ENCODE data around the gene NOLC1. TPM values are rescaled to one million over a fixed set of nuclear protein-coding genes. Genes with fewer than 3 reads are reported as not detected.

NOLC1 gene
- total and polyA plus RNA-seq, 2 of the 13 experiments (the other 11 are each of a cell fraction or from before 2014, with no cell fraction given), result 50.6 to 81.0 TPM

GRCh38 chr10:102132563-102133372, 19.4 kb upstream of the NOLC1 start, which contains the start of gene PPRC1 (continued):
- TF ChIP-seq RBFOX2 (IDR thresholded peaks at IDR 0.05; ENCODE audit: low read depth, low read length) (peak; percentile 95), RAD51 (IDR thresholded peaks at IDR 0.05; ENCODE audit: borderline replicate concordance) (no peak), ZMAT3 (CRISPR knock-in tag; conservative IDR thresholded peaks at IDR 0.05) (peak; percentile 26; the same call in 1 of the 2 replicates), CREB1 (IDR thresholded peaks at IDR 0.05) (peak; percentile 65), CREB1 (CRISPR knock-in tag; IDR thresholded peaks at IDR 0.05) (peak; percentile 94), ZNF280D (CRISPR knock-in tag; IDR thresholded peaks at IDR 0.05) (peak; percentile 17; the same call in 1 of the 2 replicates), PBX2 (CRISPR knock-in tag; IDR thresholded peaks at IDR 0.05) (no peak), SMAD9 (CRISPR knock-in tag; IDR thresholded peaks at IDR 0.05) (no peak), ZNF274 (CRISPR knock-in tag; IDR thresholded peaks at IDR 0.05) (peak; percentile 35; the same call in 1 of the 2 replicates), POLR2AphosphoS5 (IDR thresholded peaks at IDR 0.05; ENCODE audit: low read depth, low read length) (peak; percentile 85), ZNF576 (CRISPR knock-in tag; IDR thresholded peaks at IDR 0.05) (no peak), MTA3 (CRISPR knock-in tag; IDR thresholded peaks at IDR 0.05) (no peak), ZNF224 (CRISPR knock-in tag; IDR thresholded peaks at IDR 0.05) (no peak), RXRA (CRISPR knock-in tag; IDR thresholded peaks at IDR 0.05) (peak; percentile 82), TSC22D2 (CRISPR knock-in tag; IDR thresholded peaks at IDR 0.05; ENCODE audit: borderline replicate concordance) (no peak), ZNF781 (CRISPR knock-in tag; IDR thresholded peaks at IDR 0.05; ENCODE audit: borderline replicate concordance, not compliant biosample characterization) (no peak), MTF2 (CRISPR knock-in tag; IDR thresholded peaks at IDR 0.05; ENCODE audit: borderline replicate concordance) (0 out of 2 replicates have a peak, but pooled peaks have one; percentile 37), KDM3A (CRISPR knock-in tag; IDR thresholded peaks at IDR 0.05; ENCODE audit: low read depth) (peak; percentile 88; the same call in 1 of the 2 replicates), TEAD3 (CRISPR knock-in tag; optimal IDR thresholded peaks at IDR 0.05; ENCODE audit: borderline replicate concordance) (peak; percentile 70), ZBTB43 (CRISPR knock-in tag; conservative IDR thresholded peaks at IDR 0.05) (no peak), CENPT (CRISPR knock-in tag; IDR thresholded peaks at IDR 0.05; ENCODE audit: low read depth) (no peak), ZBTB34 (CRISPR knock-in tag; IDR thresholded peaks at IDR 0.05) (0 out of 2 replicates have a peak, but pooled peaks have one; percentile 13), HHEX (CRISPR knock-in tag; IDR thresholded peaks at IDR 0.05) (no peak; the same call in 1 of the 2 replicates), ZNF615 (CRISPR knock-in tag; IDR thresholded peaks at IDR 0.05; ENCODE audit: borderline replicate concordance) (no peak)

All from HepG2 (cell line).